ENCODE measurements around the gene ZCCHC14. TPM values are rescaled to one million over a fixed set of nuclear protein-coding genes. Genes with fewer than 3 reads are reported as not detected.
A peak's percentile ranks its signal among the peaks of the same experiment; 100 is the strongest.

Gene ZCCHC14
- total and polyA plus RNA-seq, 4 experiments from 2014 or later, result 0.21 to 25.1 (median 11.9) TPM

- peak in 2 of 5 donors; percentile 23 to 40 for DNase-seq
- intact Hi-C loops (cut with micrococcal nuclease), result no loop called here
- Histone ChIP-seq H3K27ac (ENCODE audit: low read depth, low read length) (no peak overlapping the region), H3K27me3 (ENCODE audit: insufficient read depth, low read length) (no peaks in the 10 kb centered on the region), H3K9me3 (ENCODE audit: control insufficient read depth in 1 of 2, low read length in 2 of 2) (no peaks in the 10 kb centered on the region), H3K4me3 (ENCODE audit: low read length in 2 of 2) (no peak overlapping the region), H3K4me1 (ENCODE audit: insufficient read depth, low read length) (no peaks in the 10 kb centered on the region), H3K36me3 (ENCODE audit: insufficient read depth, low read length) (peaks cover 32% of the 10 kb centered on the region)
- Mint-ChIP-seq H3K27ac (peak overlapping the region in 1 of 7 donors; percentile 63), H3K36me3 (peaks cover 33 to 51% of the 10 kb centered on the region in 2 donors), H3K4me1 (no peaks in the 10 kb centered on the region), H3K27me3 (no peaks in the 10 kb centered on the region), H3K9me3 (no peaks in the 10 kb centered on the region), H3K4me3 (no peak overlapping the region)
- ChIA-PET POLR2A (ENCODE audit: partially characterized antibody) (no interaction called here), CTCF (ENCODE audit: partially characterized antibody) (interaction anchor here (0.7 to 1.9 kb wide), 6 partner anchors 9 to 352 kb away, joined by 3 to 14 read pairs (median 3); no protein-coding TSS in a partner anchor)
Observed at GRCh38 chr16:87416826-87417527, 75.8 kb downstream of the ZCCHC14 start.

DNA sequence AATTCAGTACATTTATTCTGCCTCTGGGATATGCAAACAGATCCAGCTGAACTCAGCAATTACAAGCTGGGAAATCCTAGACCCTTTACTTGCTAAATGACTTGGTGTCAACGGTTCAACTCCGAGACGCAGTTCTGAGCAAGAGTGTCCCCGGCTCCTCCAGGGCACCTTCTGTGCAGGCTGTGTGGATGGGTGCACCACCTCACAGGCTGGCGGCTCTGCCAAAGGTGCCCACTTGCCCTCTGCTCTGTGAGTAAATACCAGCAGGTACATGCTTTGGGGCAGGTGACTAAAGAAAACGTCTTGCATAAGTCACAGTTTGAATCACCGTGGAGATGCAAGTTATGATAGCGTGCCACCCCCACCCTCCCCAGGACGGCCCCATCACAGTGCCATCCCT lies 77.4 kb downstream of the ZCCHC14 start:
- no peaks in the 10 kb centered on the region for H3K9me3 ChIP-seq (ENCODE audit: control insufficient read depth in 1 of 2, low read length in 2 of 2)
- Mint-ChIP-seq H3K27ac (peak overlapping the region in 1 of 7 donors; percentile 31), H3K36me3 (peaks cover 30 to 52% of the 10 kb centered on the region in 2 donors), H3K9me3 (no peaks in the 10 kb centered on the region), H3K4me3 (no peak overlapping the region), H3K4me1 (no peaks in the 10 kb centered on the region), H3K27me3 (no peaks in the 10 kb centered on the region)
- no peaks in the 10 kb centered on the region for H3K4me1 ChIP-seq (ENCODE audit: insufficient read depth, low read length)
- intact Hi-C loops (cut with micrococcal nuclease), result no loop called here
- no peaks in the 10 kb centered on the region for H3K27me3 ChIP-seq (ENCODE audit: insufficient read depth, low read length)
- H3K27ac ChIP-seq (ENCODE audit: low read depth, low read length), result no peak overlapping the region
- peaks cover 27% of the 10 kb centered on the region for H3K36me3 ChIP-seq (ENCODE audit: insufficient read depth, low read length)
- no peak for DNase-seq
- H3K4me3 ChIP-seq (ENCODE audit: low read length in 2 of 2), result no peak overlapping the region
- ChIA-PET CTCF (ENCODE audit: partially characterized antibody) (interaction anchor here (1.7 kb wide), 1 partner anchor 221 kb away, joined by 5 read pairs; no protein-coding TSS in a partner anchor), POLR2A (ENCODE audit: partially characterized antibody) (no interaction called here)

GRCh38 chr16:87414251-87414680 lies 78.6 kb downstream of the ZCCHC14 start:
- H3K27ac ChIP-seq (ENCODE audit: low read depth, low read length), result no peak overlapping the region
- Mint-ChIP-seq H3K36me3 (peaks cover 26 to 51% of the 10 kb centered on the region in 2 donors), H3K9me3 (no peaks in the 10 kb centered on the region), H3K27me3 (no peaks in the 10 kb centered on the region), H3K4me3 (no peak overlapping the region), H3K4me1 (no peaks in the 10 kb centered on the region), H3K27ac (peak overlapping the region in 1 of 7 donors; percentile 70)
- H3K4me3 ChIP-seq (ENCODE audit: low read length in 2 of 2), result no peak overlapping the region
- intact Hi-C loops (cut with micrococcal nuclease), result no loop called here
- CTCF ChIA-PET (ENCODE audit: partially characterized antibody), result interaction anchor here (1.7 kb wide), 1 partner anchor 222 kb away, joined by 5 read pairs; no protein-coding TSS in a partner anchor
- no peaks in the 10 kb centered on the region for H3K4me1 ChIP-seq (ENCODE audit: insufficient read depth, low read length)
- POLR2A ChIA-PET (ENCODE audit: partially characterized antibody), result no interaction called here
- DNase-seq, result no peak
- no peaks in the 10 kb centered on the region for H3K9me3 ChIP-seq (ENCODE audit: control insufficient read depth in 1 of 2, low read length in 2 of 2)
- H3K27me3 ChIP-seq (ENCODE audit: insufficient read depth, low read length), result no peaks in the 10 kb centered on the region
- H3K36me3 ChIP-seq (ENCODE audit: insufficient read depth, low read length), result peaks cover 19% of the 10 kb centered on the region

DNA sequence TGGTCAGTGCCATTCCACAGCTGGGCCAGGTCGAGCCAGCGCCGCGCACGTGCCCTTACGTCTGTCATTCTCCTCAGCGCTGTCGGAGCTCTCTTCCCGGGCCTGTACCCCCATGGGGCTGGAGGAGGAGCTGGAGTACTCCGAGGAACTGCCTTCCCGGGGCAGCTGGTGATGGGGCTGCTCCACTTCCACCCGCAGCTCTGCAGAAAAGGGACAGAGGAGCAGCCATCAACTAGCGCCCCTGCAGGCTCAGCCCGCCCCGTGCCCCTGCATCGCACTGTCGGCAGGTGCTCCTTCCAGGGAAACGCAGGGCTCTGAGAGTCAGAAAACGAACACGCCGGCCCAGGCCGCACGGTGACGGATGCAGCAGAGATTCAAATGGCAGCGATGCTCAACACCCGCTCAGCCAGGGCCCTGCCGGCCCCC lies 79.8 kb downstream of the ZCCHC14 start:
- Histone ChIP-seq H3K4me3 (ENCODE audit: low read length in 2 of 2) (no peak overlapping the region), H3K27me3 (ENCODE audit: insufficient read depth, low read length) (no peaks in the 10 kb centered on the region), H3K36me3 (ENCODE audit: insufficient read depth, low read length) (peaks cover 19% of the 10 kb centered on the region), H3K9me3 (ENCODE audit: control insufficient read depth in 1 of 2, low read length in 2 of 2) (no peaks in the 10 kb centered on the region), H3K4me1 (ENCODE audit: insufficient read depth, low read length) (no peaks in the 10 kb centered on the region), H3K27ac (ENCODE audit: low read depth, low read length) (no peak overlapping the region)
- CTCF ChIA-PET (ENCODE audit: partially characterized antibody), result no interaction called here
- Mint-ChIP-seq H3K36me3 (peaks cover 23 to 52% of the 10 kb centered on the region in 2 donors), H3K4me3 (no peak overlapping the region), H3K4me1 (peaks cover 0 to 2% (median 0%) of the 10 kb centered on the region in 4 donors), H3K27ac (no peak overlapping the region), H3K9me3 (no peaks in the 10 kb centered on the region), H3K27me3 (no peaks in the 10 kb centered on the region)
- intact Hi-C loops (cut with micrococcal nuclease), result no loop called here
- POLR2A ChIA-PET (ENCODE audit: partially characterized antibody), result no interaction called here
- no peak for DNase-seq

DNA sequence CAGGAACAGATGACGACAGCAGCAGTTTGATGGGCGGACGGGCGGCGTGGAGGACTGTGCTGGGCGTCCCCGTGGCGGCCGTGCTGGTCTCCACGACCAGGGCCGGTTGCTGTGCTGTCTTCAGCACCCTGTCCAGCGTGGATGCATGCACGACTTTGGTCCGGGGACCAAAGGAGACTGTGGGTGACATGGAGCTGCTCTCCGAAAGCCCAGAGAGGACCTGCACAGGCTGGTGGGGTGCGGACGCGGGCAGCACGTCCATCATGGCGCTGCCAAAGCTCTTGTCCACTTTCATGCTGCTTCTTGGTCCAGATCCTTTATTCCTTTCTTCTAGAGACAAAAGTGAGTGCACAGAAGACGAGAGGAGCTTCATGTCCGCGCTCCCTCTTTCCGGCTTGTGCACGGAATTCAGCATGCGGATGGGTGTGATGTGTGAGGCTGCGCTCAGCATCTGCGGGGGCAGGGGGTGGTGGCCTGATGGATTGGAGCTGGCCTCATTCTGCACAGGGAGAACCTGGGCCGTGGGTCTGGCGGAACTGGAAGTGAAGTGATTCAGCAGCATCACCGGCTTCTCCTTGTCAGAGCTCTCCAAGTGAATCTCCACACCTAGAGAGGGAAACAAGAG lies 80.3 kb downstream of the ZCCHC14 start:
- Mint-ChIP-seq H3K4me1 (peaks cover 0 to 2% (median 0%) of the 10 kb centered on the region in 4 donors), H3K9me3 (no peaks in the 10 kb centered on the region), H3K4me3 (no peak overlapping the region), H3K27ac (no peak overlapping the region), H3K36me3 (peaks cover 20 to 52% of the 10 kb centered on the region in 2 donors), H3K27me3 (no peaks in the 10 kb centered on the region)
- no peak for DNase-seq
- POLR2A ChIA-PET (ENCODE audit: partially characterized antibody), result no interaction called here
- intact Hi-C loops (cut with micrococcal nuclease), result no loop called here
- Histone ChIP-seq H3K27me3 (ENCODE audit: insufficient read depth, low read length) (no peaks in the 10 kb centered on the region), H3K27ac (ENCODE audit: low read depth, low read length) (no peak overlapping the region), H3K36me3 (ENCODE audit: insufficient read depth, low read length) (peaks cover 15% of the 10 kb centered on the region), H3K4me3 (ENCODE audit: low read length in 2 of 2) (no peak overlapping the region), H3K9me3 (ENCODE audit: control insufficient read depth in 1 of 2, low read length in 2 of 2) (no peaks in the 10 kb centered on the region), H3K4me1 (ENCODE audit: insufficient read depth, low read length) (no peaks in the 10 kb centered on the region)
- CTCF ChIA-PET (ENCODE audit: partially characterized antibody), result no interaction called here

GRCh38 chr16:87411375-87412271 lies 81.2 kb downstream of the ZCCHC14 start:
- POLR2A ChIA-PET (ENCODE audit: partially characterized antibody), result no interaction called here
- intact Hi-C loops (cut with micrococcal nuclease), result no loop called here
- Histone ChIP-seq H3K27ac (ENCODE audit: low read depth, low read length) (no peak overlapping the region), H3K36me3 (ENCODE audit: insufficient read depth, low read length) (peaks cover 15% of the 10 kb centered on the region), H3K9me3 (ENCODE audit: control insufficient read depth in 1 of 2, low read length in 2 of 2) (no peaks in the 10 kb centered on the region), H3K27me3 (ENCODE audit: insufficient read depth, low read length) (no peaks in the 10 kb centered on the region), H3K4me1 (ENCODE audit: insufficient read depth, low read length) (no peaks in the 10 kb centered on the region), H3K4me3 (ENCODE audit: low read length in 2 of 2) (no peak overlapping the region)
- peak overlapping the region in 1 of 7 donors; percentile 10 for H3K27ac Mint-ChIP-seq
- no peaks in the 10 kb centered on the region for H3K9me3 Mint-ChIP-seq
- peaks cover 20 to 54% of the 10 kb centered on the region in 2 donors for H3K36me3 Mint-ChIP-seq
- no peak for DNase-seq
- H3K4me1 Mint-ChIP-seq, result peaks cover 0 to 3% (median 0%) of the 10 kb centered on the region in 4 donors
- no peaks in the 10 kb centered on the region for H3K27me3 Mint-ChIP-seq
- peak overlapping the region in 1 of 8 donors; percentile 61 for H3K4me3 Mint-ChIP-seq
- CTCF ChIA-PET (ENCODE audit: partially characterized antibody), result no interaction called here

- peaks cover 12% of the 10 kb centered on the region for H3K36me3 ChIP-seq (ENCODE audit: insufficient read depth, low read length)
- no peaks in the 10 kb centered on the region for H3K27me3 ChIP-seq (ENCODE audit: insufficient read depth, low read length)
- H3K27ac Mint-ChIP-seq, result peak overlapping the region in 2 of 7 donors; percentile 45 to 55
- H3K27ac ChIP-seq (ENCODE audit: low read depth, low read length), result no peak overlapping the region
- H3K27me3 Mint-ChIP-seq, result no peaks in the 10 kb centered on the region
- peaks cover 0 to 3% (median 0%) of the 10 kb centered on the region in 4 donors for H3K4me1 Mint-ChIP-seq
- no peaks in the 10 kb centered on the region for H3K4me1 ChIP-seq (ENCODE audit: insufficient read depth, low read length)
- H3K4me3 Mint-ChIP-seq, result no peak overlapping the region
- no peaks in the 10 kb centered on the region for H3K9me3 ChIP-seq (ENCODE audit: control insufficient read depth in 1 of 2, low read length in 2 of 2)
- ChIA-PET POLR2A (ENCODE audit: partially characterized antibody) (no interaction called here), CTCF (ENCODE audit: partially characterized antibody) (no interaction called here)
- no peaks in the 10 kb centered on the region for H3K9me3 Mint-ChIP-seq
- intact Hi-C loops (cut with micrococcal nuclease), result no loop called here
- no peak for DNase-seq
- H3K36me3 Mint-ChIP-seq, result peaks cover 20 to 55% of the 10 kb centered on the region in 2 donors
- no peak overlapping the region for H3K4me3 ChIP-seq (ENCODE audit: low read length in 2 of 2)
Observed at GRCh38 chr16:87410968-87411367, 81.9 kb downstream of the ZCCHC14 start.
